Left lung (tissue), 10 donors: ENCODE data around the gene IL10RA. TPM values are rescaled to one million over a fixed set of nuclear protein-coding genes. Genes with fewer than 3 reads are reported as not detected.

Experiments used
- ATAC-seq: fragments of 200-7000 bp; cut with Tn5 transposase; one replicate; pipeline ENCODE4 v1.9.1; 2020; ENCODE audit warnings: moderate library complexity
- DNase-seq, 4 donors: peaks; one replicate each; pipeline ENCODE4 v3.0.0-alpha.2; 2013 to 2020
- H3K27ac ChIP-seq, 2 donors: fragments of 200-600 bp; sonication (generic) in 1 of 2; one replicate each; pipeline versions ENCODE4 v1.5.0 to v1.8.0; 2020 to 2021
- H3K27me3 ChIP-seq, 2 donors: fragments of 200-600 bp; sonication (generic) in 1 of 2; one replicate each; pipeline versions ENCODE4 v1.5.0 to v1.8.0; 2020 to 2021
- H3K36me3 ChIP-seq, 2 donors: fragments of 200-600 bp; sonication (generic) in 1 of 2; one replicate each; pipeline versions ENCODE4 v1.5.0 to v1.8.0; 2020 to 2021
- H3K4me1 ChIP-seq, 2 donors: fragments of 200-600 bp; one replicate each; pipeline ENCODE4 v1.8.0; 2021
- H3K4me3 ChIP-seq, 2 donors: fragments of 200-600 bp; sonication (generic) in 1 of 2; one replicate each; pipeline versions ENCODE4 v1.5.0 to v1.8.0; 2020 to 2021; ENCODE audit warnings: mild to moderate bottlenecking in 1 of 2
- H3K9me3 ChIP-seq, 2 donors: fragments of 200-600 bp; sonication (generic) in 1 of 2; one replicate each; pipeline versions ENCODE4 v1.5.0 to v1.8.0; 2020 to 2021
- intact Hi-C, 2 donors: fragments of 100-400 bp; cut with DNase I; formaldehyde crosslinking; loops; one replicate each; pipeline versions ENCODE4 v1.11.2 to v1.14.2; 2022
- polyA plus RNA-seq, 6 donors: library from polyadenylated mRNA; unstranded; fragments of 120-200 nt; gene quantifications; one replicate each; pipeline ENCODE4 v1.2.1, GENCODE V29; 2013; ENCODE audit not compliant: insufficient read length in 6 of 6
- total RNA-seq, 2 donors: library from RNA; stranded (reverse); fragmentation: NEBNext Ultra II Directional; extraction: Animal tissue kit (Norgen Biotek cat#: 25700); gene quantifications; one replicate each; pipeline ENCODE4 v1.2.1, GENCODE V29; 2021
- TF ChIP-seq, protein P1 (sequence below), 2 donors: fragments of 200-600 bp; sonication (generic) in 1 of 2; IDR thresholded peaks; one replicate each; pipeline versions ENCODE4 v1.5.0 to v1.8.0; 2021; ENCODE audit warnings: antibody characterized with exemption in 2 of 2
- donor health status: DM: no; HTN: yes; CAD: no.
- donor health status: DM: no; HTN: no; CAD: no.

IL10RA gene
- total and polyA plus RNA-seq, 8 donors, result 4.0 to 56.8 (median 6.0) TPM

DNA sequence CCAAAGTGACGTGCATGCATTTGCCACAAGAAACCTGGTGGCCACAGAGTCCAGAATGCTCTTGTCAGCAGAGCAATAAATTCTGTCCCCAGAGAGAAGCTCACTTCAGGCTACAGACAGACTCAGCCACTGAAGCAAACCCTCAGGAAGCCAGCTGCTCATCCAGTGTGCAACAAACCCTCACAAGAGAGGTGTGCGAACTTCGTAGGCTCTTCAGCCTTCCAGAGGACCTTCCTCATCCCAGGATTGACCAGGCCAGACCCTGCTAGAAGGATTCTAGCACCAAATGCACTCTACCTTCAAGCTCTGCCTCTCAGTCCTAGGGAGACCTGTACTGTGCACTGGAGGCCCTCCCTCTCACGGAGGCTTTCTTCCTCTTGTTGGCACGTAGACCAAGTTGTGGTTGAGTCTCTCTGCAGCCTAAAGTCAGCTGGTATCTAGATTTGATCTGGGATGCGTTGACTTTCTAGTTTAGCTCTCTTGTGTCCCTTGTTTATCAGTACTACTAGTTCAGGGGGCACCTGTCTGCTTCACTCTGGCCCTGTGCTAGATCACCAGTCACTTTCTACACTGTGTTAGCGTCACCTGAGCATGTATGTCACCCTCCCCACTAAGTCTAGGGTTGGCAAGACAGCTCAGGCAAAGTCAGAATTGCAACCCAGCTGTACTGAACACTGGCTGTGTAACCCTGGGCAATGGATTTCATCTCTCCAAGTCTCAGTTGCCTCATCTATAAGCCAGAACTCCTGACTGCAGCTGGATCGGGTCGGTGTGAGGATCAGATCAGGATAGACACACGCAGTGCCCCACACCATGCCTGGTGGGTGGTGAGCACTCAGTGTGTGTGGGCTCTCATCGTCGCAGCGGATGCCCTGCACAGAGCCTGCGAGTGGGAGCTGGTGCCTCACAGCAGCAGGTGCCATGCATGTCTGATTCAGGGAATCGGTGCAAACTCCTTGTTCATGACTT lies 34.9 kb upstream of the IL10RA start:
- DNase-seq (no peak), ATAC-seq (no peak)
- Histone ChIP-seq H3K4me1 (peaks cover 4 to 53% of the 10 kb centered on the region in 2 donors), H3K27me3 (no peaks in the 10 kb centered on the region), H3K27ac (no peak overlapping the region), H3K9me3 (no peaks in the 10 kb centered on the region), H3K4me3 (no peak overlapping the region), H3K36me3 (no peaks in the 10 kb centered on the region)
- TF ChIP-seq, protein P1, sequence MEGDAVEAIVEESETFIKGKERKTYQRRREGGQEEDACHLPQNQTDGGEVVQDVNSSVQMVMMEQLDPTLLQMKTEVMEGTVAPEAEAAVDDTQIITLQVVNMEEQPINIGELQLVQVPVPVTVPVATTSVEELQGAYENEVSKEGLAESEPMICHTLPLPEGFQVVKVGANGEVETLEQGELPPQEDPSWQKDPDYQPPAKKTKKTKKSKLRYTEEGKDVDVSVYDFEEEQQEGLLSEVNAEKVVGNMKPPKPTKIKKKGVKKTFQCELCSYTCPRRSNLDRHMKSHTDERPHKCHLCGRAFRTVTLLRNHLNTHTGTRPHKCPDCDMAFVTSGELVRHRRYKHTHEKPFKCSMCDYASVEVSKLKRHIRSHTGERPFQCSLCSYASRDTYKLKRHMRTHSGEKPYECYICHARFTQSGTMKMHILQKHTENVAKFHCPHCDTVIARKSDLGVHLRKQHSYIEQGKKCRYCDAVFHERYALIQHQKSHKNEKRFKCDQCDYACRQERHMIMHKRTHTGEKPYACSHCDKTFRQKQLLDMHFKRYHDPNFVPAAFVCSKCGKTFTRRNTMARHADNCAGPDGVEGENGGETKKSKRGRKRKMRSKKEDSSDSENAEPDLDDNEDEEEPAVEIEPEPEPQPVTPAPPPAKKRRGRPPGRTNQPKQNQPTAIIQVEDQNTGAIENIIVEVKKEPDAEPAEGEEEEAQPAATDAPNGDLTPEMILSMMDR (IDR thresholded peaks at IDR 0.05), result no peak
- intact Hi-C loops, result no loop called here

DNA sequence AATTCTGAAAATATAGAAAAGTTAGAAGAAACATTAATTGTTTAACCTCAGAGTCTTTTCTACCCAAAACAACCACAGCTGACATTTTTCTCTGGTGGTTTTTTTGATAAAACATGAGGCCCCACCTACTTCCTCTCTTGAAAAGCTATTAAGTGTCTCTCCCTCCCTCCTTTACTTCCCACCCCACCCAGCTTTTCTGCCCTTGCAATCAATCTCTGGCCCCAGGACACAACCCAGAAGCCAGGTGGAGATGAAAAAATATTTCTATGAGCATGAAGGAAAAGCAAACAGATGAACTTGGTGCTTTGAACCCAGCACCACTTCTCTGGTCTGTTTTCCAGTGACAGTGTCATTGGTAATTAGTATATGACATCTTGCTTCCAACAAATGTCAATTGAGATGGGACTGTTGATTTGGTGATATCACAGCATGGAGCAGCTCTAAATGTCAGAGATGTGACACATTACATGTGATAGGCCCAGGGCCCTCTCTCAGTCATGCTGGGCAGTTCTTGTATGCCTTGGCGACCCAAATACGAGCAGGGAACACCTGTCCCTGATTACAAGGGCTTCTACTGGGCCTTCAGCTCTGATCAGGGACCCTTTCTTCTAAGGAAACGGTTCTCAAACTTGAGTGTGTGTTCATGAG lies 33.0 kb upstream of the IL10RA start:
- TF ChIP-seq, protein P1 (IDR thresholded peaks at IDR 0.05), result no peak
- no peaks in the 10 kb centered on the region for H3K9me3 ChIP-seq
- no peaks in the 10 kb centered on the region for H3K27me3 ChIP-seq
- H3K4me1 ChIP-seq, result peaks cover 4 to 44% of the 10 kb centered on the region in 2 donors
- H3K4me3 ChIP-seq, result no peak overlapping the region
- intact Hi-C loops, result no loop called here
- H3K27ac ChIP-seq, result peak overlapping the region in 1 of 2 donors; percentile 28
- ATAC-seq (peak; percentile 29), DNase-seq (no peak)
- H3K36me3 ChIP-seq, result no peaks in the 10 kb centered on the region

DNA sequence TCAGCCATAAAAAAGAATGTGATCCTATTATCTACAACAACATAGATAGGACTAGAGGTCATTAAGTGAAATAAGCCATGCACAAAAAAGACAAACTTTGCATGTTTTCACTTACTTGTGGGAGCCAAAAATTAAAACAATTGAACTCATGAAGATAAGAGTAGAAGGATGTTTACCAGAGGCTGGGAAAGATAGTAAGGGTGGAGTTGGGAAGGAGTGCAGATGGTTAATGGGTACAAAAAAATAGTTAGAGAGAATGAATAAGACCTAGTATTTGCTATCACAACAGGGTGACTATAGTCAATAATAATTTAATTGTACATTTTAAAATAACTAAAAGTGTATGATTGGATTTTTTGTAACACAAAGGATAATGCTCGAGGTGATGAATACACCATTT lies 27.2 kb upstream of the IL10RA start:
- Histone ChIP-seq H3K4me1 (peaks cover 0 to 5% of the 10 kb centered on the region in 2 donors), H3K27ac (peak overlapping the region in 1 of 2 donors; percentile 70), H3K9me3 (no peaks in the 10 kb centered on the region), H3K4me3 (no peak overlapping the region), H3K36me3 (no peaks in the 10 kb centered on the region), H3K27me3 (no peaks in the 10 kb centered on the region)
- no peak for DNase-seq
- intact Hi-C loops, result no loop called here
- TF ChIP-seq, protein P1 (IDR thresholded peaks at IDR 0.05), result no peak
- ATAC-seq, result no peak

DNA sequence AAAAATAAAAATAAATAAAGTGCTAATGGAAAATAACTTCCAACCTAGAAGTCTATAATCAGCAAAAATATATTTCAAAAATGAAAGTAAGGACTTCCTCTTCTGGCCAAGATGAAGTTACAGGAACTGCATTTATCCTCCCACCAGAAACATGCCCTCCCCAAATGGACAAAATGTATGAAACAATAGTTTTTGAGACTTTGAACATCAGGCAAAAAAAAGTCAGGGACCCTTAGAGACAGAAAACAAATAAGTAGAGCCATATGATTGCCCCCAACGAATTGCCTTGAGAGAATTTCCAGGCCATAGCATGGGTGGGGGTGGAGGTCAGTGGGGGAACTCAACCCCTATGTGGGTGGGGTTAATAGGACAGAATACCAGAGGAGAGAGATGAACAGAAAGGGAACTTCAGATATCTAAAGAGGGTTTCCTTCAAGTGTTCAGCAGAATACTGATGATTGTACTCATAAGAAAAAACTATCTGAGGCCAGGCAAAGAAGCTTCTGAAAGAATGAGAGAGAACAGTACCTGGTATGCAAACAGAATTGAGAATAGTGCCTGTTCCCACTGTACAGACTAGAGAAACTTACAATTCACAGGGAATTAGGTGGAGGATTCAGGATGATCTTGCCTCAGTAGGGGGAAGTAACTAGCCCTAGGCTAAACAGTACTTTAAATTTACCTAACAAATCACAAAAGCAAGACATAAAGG lies 26.6 kb upstream of the IL10RA start:
- Histone ChIP-seq H3K27me3 (no peaks in the 10 kb centered on the region), H3K4me3 (no peak overlapping the region), H3K9me3 (no peaks in the 10 kb centered on the region), H3K36me3 (no peaks in the 10 kb centered on the region), H3K27ac (peak overlapping the region in 1 of 2 donors; percentile 70), H3K4me1 (peaks cover 0 to 5% of the 10 kb centered on the region in 2 donors)
- TF ChIP-seq, protein P1 (IDR thresholded peaks at IDR 0.05), result no peak
- peak; percentile 34 for ATAC-seq
- DNase-seq, result no peak
- intact Hi-C loops, result no loop called here
